Activated T-helper 2 cell treated with anti-CD3 and anti-CD28 coated beads, Interferon-gamma antibody, Interleukin-2, Interleukin-4, amounts not matched to agents 10 μg/mL and 5 μg/mL and 100 μg/mL, durations not matched to agents 14 hours and 24 hours and 36 hours (primary cell): ENCODE results near the gene CHRM4. TPM values are rescaled to one million over a fixed set of nuclear protein-coding genes. Genes with fewer than 3 reads are reported as not detected.
A peak's percentile ranks its signal among the peaks of the same experiment; 100 is the strongest.
"Not testable (repeated sequence)": the region's sequence is repeated elsewhere in the genome, so short reads cannot be mapped to it uniquely, and the experiment has no call there.

Source experiments
- DNase-seq: peaks from one replicate; pipeline ENCODE4 v3.0.0; 2021; ENCODE audit warnings: low spot score
- H3K27ac Mint-ChIP-seq: one replicate; pipeline ENCODE4 v1.8.0; 2021; ENCODE audit warnings: mixed read lengths
- H3K27me3 Mint-ChIP-seq: one replicate; pipeline ENCODE4 v1.8.0; 2021; ENCODE audit warnings: low read depth, mixed read lengths
- H3K36me3 Mint-ChIP-seq: one replicate; pipeline ENCODE4 v1.8.0; 2021; ENCODE audit warnings: low read depth, mixed read lengths
- H3K4me1 Mint-ChIP-seq: one replicate; pipeline ENCODE4 v1.8.0; 2021; ENCODE audit warnings: low read depth, mixed read lengths
- H3K4me3 Mint-ChIP-seq: one replicate; pipeline ENCODE4 v1.8.0; 2021; ENCODE audit warnings: low read depth, mild to moderate bottlenecking, moderate library complexity, mixed read lengths
- H3K9me3 Mint-ChIP-seq: one replicate; pipeline ENCODE4 v1.8.0; 2021; ENCODE audit warnings: mixed read lengths
- intact Hi-C: fragments of 100-400 bp; cut with micrococcal nuclease; formaldehyde crosslinking; loops from one replicate; pipeline ENCODE4 v1.15.1; 2023
- total RNA-seq: library from RNA; stranded (reverse); gene quantifications from 2 replicates; pipeline ENCODE4 v1.2.3, GENCODE V29; 2022

Gene CHRM4
- total RNA-seq, 1 donor from 2014 or later = 0.23 TPM

GRCh38 chr11:46377290-46377689, 14.3 kb downstream of the CHRM4 start:
- H3K36me3 Mint-ChIP-seq = peaks cover 42% of the 10 kb centered on the region
- DNase-seq = no peak
- no peaks in the 10 kb centered on the region for H3K9me3 Mint-ChIP-seq
- H3K4me3 Mint-ChIP-seq = no peak overlapping the region
- H3K4me1 Mint-ChIP-seq = peaks cover 5% of the 10 kb centered on the region
- intact Hi-C loops = no loop called here
- H3K27ac Mint-ChIP-seq = no peak overlapping the region
- H3K27me3 Mint-ChIP-seq = peaks cover 5% of the 10 kb centered on the region

GRCh38 chr11:46376258-46377050, 15.1 kb downstream of the CHRM4 start:
- no peak for DNase-seq
- Mint-ChIP-seq H3K36me3 (peaks cover 48% of the 10 kb centered on the region), H3K27me3 (no peaks in the 10 kb centered on the region), H3K4me1 (peaks cover 2% of the 10 kb centered on the region), H3K9me3 (no peaks in the 10 kb centered on the region), H3K4me3 (no peak overlapping the region), H3K27ac (no peak overlapping the region)
- intact Hi-C loops = no loop called here

- Mint-ChIP-seq H3K27ac (no peak overlapping the region), H3K4me3 (no peak overlapping the region), H3K4me1 (peaks cover 2% of the 10 kb centered on the region), H3K36me3 (peaks cover 49% of the 10 kb centered on the region), H3K9me3 (no peaks in the 10 kb centered on the region), H3K27me3 (no peaks in the 10 kb centered on the region)
- DNase-seq = no peak
- intact Hi-C loops = no loop called here
These were observed 16.0 kb downstream of the CHRM4 start for GRCh38 chr11:46375392-46376101.

- Mint-ChIP-seq H3K9me3 (no peaks in the 10 kb centered on the region), H3K36me3 (peaks cover 55% of the 10 kb centered on the region), H3K27ac (no peak overlapping the region), H3K27me3 (no peaks in the 10 kb centered on the region), H3K4me1 (no peaks in the 10 kb centered on the region), H3K4me3 (no peak overlapping the region)
- no peak for DNase-seq
- intact Hi-C loops = no loop called here
These were observed 16.8 kb downstream of the CHRM4 start for GRCh38 chr11:46374815-46375214.

GRCh38 chr11:46373787-46374740, 17.5 kb downstream of the CHRM4 start:
- DNase-seq = no peak
- H3K4me3 Mint-ChIP-seq = no peak overlapping the region
- intact Hi-C loops = no loop called here
- H3K9me3 Mint-ChIP-seq = no peaks in the 10 kb centered on the region
- H3K36me3 Mint-ChIP-seq = peaks cover 58% of the 10 kb centered on the region
- H3K27me3 Mint-ChIP-seq = no peaks in the 10 kb centered on the region
- H3K27ac Mint-ChIP-seq = no peak overlapping the region
- H3K4me1 Mint-ChIP-seq = no peaks in the 10 kb centered on the region

- H3K36me3 Mint-ChIP-seq = peaks cover 56% of the 10 kb centered on the region
- intact Hi-C loops, DNase-seq, H3K9me3 Mint-ChIP-seq, H3K27ac Mint-ChIP-seq, H3K27me3 Mint-ChIP-seq, H3K4me1 Mint-ChIP-seq, H3K4me3 Mint-ChIP-seq: not testable (repeated sequence)
These were observed 19.1 kb downstream of the CHRM4 start for GRCh38 chr11:46372501-46372900.

- intact Hi-C loops = no loop called here
- Mint-ChIP-seq H3K4me1 (peaks cover 3% of the 10 kb centered on the region), H3K27me3 (no peaks in the 10 kb centered on the region), H3K9me3 (no peaks in the 10 kb centered on the region), H3K36me3 (peaks cover 55% of the 10 kb centered on the region), H3K4me3 (no peak overlapping the region), H3K27ac (no peak overlapping the region)
- no peak for DNase-seq
These were observed 19.5 kb downstream of the CHRM4 start for GRCh38 chr11:46372086-46372485.

- intact Hi-C loops, H3K27me3 Mint-ChIP-seq, H3K4me3 Mint-ChIP-seq, DNase-seq, H3K9me3 Mint-ChIP-seq, H3K4me1 Mint-ChIP-seq, H3K27ac Mint-ChIP-seq: not testable (repeated sequence)
- peaks cover 46% of the 10 kb centered on the region for H3K36me3 Mint-ChIP-seq
These were observed 20.3 kb downstream of the CHRM4 start for GRCh38 chr11:46371262-46371661.

GRCh38 chr11:46370253-46370652, 21.3 kb downstream of the CHRM4 start:
- H3K9me3 Mint-ChIP-seq = no peaks in the 10 kb centered on the region
- no peak for DNase-seq
- H3K36me3 Mint-ChIP-seq = peaks cover 42% of the 10 kb centered on the region
- intact Hi-C loops = no loop called here
- H3K4me3 Mint-ChIP-seq = no peak overlapping the region
- no peaks in the 10 kb centered on the region for H3K27me3 Mint-ChIP-seq
- H3K27ac Mint-ChIP-seq = no peak overlapping the region
- peaks cover 4% of the 10 kb centered on the region for H3K4me1 Mint-ChIP-seq

GRCh38 chr11:46369458-46370152, 22.0 kb downstream of the CHRM4 start:
- no peak overlapping the region for H3K27ac Mint-ChIP-seq
- intact Hi-C loops = no loop called here
- peaks cover 37% of the 10 kb centered on the region for H3K36me3 Mint-ChIP-seq
- H3K4me3 Mint-ChIP-seq = no peak overlapping the region
- H3K9me3 Mint-ChIP-seq = no peaks in the 10 kb centered on the region
- no peaks in the 10 kb centered on the region for H3K27me3 Mint-ChIP-seq
- peaks cover 4% of the 10 kb centered on the region for H3K4me1 Mint-ChIP-seq
- DNase-seq = no peak

- H3K4me1 Mint-ChIP-seq = peaks cover 12% of the 10 kb centered on the region
- DNase-seq = no peak
- no peak overlapping the region for H3K4me3 Mint-ChIP-seq
- peaks cover 38% of the 10 kb centered on the region for H3K36me3 Mint-ChIP-seq
- no peaks in the 10 kb centered on the region for H3K27me3 Mint-ChIP-seq
- intact Hi-C loops = loop anchor here (1.0 kb wide), 1 partner anchor 19 kb away; no protein-coding TSS in a partner anchor
- H3K9me3 Mint-ChIP-seq = no peaks in the 10 kb centered on the region
- no peak overlapping the region for H3K27ac Mint-ChIP-seq
These were observed 23.7 kb downstream of the CHRM4 start for GRCh38 chr11:46367916-46368267.

- Mint-ChIP-seq H3K27ac (no peak overlapping the region), H3K27me3 (no peaks in the 10 kb centered on the region), H3K4me1 (peaks cover 17% of the 10 kb centered on the region), H3K36me3 (peaks cover 36% of the 10 kb centered on the region), H3K9me3 (no peaks in the 10 kb centered on the region), H3K4me3 (no peak overlapping the region)
- DNase-seq = peak; percentile 58
- intact Hi-C loops = loop anchor here (1.0 kb wide), 1 partner anchor 18 kb away; no protein-coding TSS in a partner anchor
These were observed 24.2 kb downstream of the CHRM4 start for GRCh38 chr11:46367244-46367915.
